Stimulated activated CD8-positive, alpha-beta memory T cell treated with anti-CD3 and anti-CD28 coated beads, Interleukin-7, amount 100 ng/mL, for 4 hours (primary cell): ENCODE measurements around the gene ERICH6B.
"Not testable (repeated sequence)": the region's sequence is repeated elsewhere in the genome, so short reads cannot be mapped to it uniquely, and the experiment has no call there.

Source experiments
- DNase-seq, 2 donors: peaks; one replicate each; pipeline ENCODE4 v3.0.0-alpha.2; 2020; ENCODE audit warnings: low read depth in 2 of 2

ERICH6B gene

DNA sequence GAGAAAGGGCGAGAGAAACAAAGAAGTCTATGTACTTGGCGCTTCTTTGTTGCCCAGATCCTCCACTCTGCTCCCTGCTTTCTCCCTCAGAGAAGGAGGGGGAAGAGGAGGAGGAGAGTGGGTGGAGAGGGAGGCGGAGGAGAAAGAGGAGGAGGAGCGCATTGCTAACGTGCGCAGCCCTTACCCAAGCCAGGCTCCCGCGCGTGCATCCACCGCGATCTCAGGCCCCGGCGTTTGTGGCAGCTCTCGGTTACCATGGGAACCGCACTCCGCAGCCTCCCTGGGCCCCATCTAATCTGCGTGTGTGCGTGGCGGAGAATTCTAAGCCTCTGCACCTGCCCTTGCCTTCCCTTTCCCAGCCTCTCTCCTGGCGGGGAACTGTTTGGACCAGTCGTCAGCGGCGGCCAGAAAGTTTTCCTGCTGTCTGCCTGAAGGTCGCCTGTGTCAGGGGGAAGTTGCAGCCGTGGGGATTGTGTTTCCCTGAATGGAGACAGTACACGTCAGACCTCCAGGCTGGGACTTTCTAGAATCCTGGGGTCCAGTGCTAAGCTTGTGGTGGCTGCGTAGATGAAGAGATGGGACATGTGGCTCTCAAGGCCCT is at the start of gene ERICH6B:
ERICH6B (minus strand) TSS at position 239 of the 601 bp plus-strand sequence. CDS start 18,734 bp downstream, outside the sequence.
- DNase-seq, result no peak

- DNase-seq, result not testable (repeated sequence)
Measured at GRCh38 chr13:45662903-45663302, 47.4 kb upstream of the ERICH6B start.

DNA sequence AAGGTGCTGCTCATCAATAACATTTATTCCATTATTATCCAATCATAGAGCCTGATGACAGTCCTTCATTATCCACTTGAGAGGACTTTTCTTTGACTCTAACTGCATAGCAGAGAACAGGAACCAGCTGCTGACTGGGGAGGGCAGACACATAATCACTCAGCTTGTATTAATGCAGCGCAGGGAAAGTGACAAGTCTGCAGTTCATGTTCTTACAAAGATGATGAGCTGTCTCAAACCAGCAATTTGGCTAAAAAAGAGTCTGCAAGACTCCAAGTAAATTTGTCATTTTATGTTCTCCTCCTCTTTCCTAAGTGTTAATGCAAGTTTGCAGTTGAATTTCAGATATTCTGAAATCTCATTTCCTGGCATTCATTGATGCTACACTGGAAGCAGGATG is 46.6 kb upstream of the ERICH6B start:
- no peak for DNase-seq

GRCh38 chr13:45660458-45660857 is 44.9 kb upstream of the ERICH6B start:
- not testable (repeated sequence) for DNase-seq

GRCh38 chr13:45659536-45659935 is 44.0 kb upstream of the ERICH6B start:
- DNase-seq, result no peak

GRCh38 chr13:45658586-45659235 is 43.2 kb upstream of the ERICH6B start:
- no peak for DNase-seq

DNA sequence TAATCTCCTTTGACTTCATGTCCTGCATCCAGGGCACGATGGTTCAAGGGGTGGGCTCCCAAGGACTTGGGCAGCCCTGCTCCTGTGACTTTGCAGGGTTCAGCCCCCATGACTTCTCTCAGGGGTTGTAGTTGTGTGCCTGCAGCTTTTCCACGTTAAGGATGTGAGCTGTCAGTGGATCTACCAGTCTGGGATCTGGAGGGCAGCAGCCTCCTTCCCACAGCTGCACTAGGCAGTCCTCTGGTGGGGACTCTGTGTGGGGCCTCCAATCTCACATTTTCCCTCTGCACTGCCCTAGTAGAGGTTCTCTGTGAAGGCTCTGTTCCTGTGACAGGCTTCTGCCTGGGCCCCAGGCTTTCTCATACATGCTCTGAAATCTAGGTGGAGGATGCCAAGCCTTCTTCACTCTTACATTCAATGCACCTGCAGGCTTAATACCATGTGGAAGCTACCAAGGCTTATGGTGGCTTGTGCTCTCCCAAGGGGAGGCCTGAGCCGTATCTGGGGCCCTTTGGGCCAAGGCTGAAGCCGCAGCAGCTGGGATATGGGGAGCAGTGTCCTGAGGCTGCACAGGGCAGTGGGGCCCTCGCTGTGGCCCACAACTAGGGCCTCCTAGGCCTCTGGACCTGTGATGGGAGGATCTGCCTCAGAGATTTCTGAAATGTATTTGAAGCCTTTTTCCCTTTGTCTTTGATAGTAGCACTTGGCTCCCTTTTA is 39.3 kb upstream of the ERICH6B start:
- DNase-seq, result no peak

- not testable (repeated sequence) for DNase-seq
Measured at GRCh38 chr13:45645263-45645662, 29.7 kb upstream of the ERICH6B start.

DNA sequence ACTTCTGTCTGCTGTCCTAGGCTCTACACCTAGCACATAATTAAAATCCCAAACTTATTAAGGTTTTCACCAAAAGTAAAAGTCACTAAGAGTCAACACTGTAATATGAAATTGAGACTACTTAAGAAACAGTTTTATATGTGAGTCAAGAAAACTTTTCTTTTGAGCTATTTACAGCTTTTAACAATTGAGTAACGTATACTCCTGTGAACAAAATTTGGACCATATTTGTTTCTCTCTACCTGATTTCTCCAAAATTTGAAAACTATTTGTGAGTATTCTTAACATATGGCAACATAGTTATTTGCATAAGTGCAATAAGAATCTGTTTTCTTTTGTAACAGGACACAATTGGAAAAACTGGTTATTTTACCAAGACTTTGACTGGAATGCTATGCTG is 26.6 kb upstream of the ERICH6B start:
- not testable (repeated sequence) for DNase-seq

GRCh38 chr13:45635291-45635690 is 19.8 kb upstream of the ERICH6B start:
- not testable (repeated sequence) for DNase-seq

DNA sequence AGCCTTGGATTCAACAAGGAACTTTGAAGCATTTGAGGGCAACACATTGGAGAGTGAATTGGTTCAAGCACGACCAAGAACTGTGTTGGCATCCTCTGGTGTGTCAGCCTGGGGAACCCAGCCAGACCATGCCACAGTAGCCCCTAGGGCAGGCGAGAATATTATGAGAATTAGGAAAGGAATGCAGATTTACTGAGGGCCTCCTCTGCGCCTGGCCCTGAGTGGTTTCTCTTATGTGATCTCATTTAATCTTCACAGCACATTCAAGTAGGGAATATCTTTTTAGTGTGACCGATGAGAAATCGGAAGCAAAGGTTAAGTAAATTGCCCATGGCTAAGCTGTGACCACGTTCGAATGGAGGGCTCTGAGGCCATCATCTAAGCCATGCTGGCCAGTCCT is 15.3 kb upstream of the ERICH6B start:
- DNase-seq, result no peak

DNA sequence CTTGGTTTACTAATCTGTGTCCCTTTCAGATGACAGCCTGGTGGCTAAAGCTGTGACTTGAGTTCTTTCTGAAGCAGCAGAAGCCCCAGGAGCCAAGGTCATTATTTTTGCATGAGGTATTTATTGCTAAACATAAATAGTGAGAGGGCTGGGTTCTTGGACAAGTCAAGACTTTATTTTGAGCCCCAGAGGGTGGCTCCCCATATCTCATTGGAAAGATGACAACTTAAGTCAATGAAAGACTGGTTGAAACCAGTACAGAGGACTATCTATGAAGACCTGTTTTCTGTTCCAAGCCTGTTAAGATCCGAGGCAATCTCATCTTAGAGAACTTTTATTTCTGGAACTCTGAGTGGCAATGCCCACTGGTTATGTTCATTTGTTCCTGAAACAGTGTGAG is 14.4 kb upstream of the ERICH6B start:
- no peak for DNase-seq

- no peak for DNase-seq
Measured at GRCh38 chr13:45628094-45628493, 12.6 kb upstream of the ERICH6B start.

GRCh38 chr13:45627656-45628055 is 12.1 kb upstream of the ERICH6B start:
- DNase-seq, result no peak

DNA sequence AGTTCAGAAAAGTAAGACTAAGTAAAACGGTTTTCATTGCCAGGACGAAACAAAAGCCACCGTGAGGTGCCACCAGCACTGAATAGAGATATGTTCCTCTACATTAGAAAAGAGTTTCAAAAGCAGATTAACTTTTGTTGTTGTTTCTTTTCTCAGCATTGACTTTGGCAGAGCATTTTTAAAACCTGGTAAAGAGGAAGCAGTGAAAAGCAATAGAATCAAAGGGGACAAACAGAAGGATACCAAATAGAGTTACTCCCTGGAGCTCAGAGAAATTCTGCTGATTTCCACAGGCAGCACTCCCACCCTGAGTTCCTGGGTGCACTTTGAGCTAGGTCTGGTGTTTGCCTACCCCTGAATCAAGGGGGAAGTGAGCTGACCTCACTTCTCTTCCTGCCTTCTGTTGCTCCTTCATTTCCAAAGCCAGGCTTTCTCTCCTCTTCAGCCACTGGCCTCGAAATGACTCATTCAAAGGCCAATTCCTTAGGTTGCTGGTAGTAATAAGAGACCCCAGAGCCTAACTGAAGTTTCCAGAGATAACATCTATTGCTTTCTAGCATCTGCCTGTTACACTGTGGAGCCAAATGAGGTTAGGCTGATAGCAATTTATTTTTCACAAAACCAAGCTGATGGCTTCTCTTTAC is 11.3 kb upstream of the ERICH6B start:
- DNase-seq, result no peak

DNA sequence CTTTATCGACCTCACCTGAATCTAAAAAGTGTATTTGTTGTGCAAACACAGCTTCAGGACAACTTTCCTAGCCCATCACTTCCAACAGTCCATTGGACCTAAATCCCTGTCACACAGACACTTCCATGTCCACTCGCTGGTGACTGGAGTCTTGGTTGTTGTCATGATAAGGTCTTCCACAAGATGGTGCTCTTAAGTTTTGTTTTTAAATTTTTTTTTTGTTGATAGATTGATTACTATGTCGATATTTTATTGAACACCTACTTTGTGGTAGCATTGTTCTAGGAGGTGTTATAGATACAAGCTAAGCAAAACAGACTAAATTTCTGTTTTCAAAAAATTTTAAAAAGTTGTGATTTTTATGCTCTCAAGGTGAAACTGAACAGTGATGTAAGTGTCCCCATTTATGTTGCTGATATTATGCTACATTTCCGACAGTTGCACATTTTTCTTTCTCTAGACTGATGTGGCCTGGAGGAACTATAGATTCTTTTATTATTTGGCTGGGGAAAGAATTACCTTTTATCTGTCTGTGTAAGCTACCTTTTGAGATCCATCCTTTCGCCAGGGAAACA is 8.1 kb upstream of the ERICH6B start:
- DNase-seq, result no peak

GRCh38 chr13:45621950-45622349 is 6.4 kb upstream of the ERICH6B start:
- no peak for DNase-seq

- DNase-seq, result no peak
Measured at GRCh38 chr13:45607931-45608330, 7.6 kb downstream of the ERICH6B start.

- DNase-seq, result no peak
Measured at GRCh38 chr13:45604892-45605291, 10.6 kb downstream of the ERICH6B start.

GRCh38 chr13:45603338-45603737 is 12.2 kb downstream of the ERICH6B start:
- no peak for DNase-seq

DNA sequence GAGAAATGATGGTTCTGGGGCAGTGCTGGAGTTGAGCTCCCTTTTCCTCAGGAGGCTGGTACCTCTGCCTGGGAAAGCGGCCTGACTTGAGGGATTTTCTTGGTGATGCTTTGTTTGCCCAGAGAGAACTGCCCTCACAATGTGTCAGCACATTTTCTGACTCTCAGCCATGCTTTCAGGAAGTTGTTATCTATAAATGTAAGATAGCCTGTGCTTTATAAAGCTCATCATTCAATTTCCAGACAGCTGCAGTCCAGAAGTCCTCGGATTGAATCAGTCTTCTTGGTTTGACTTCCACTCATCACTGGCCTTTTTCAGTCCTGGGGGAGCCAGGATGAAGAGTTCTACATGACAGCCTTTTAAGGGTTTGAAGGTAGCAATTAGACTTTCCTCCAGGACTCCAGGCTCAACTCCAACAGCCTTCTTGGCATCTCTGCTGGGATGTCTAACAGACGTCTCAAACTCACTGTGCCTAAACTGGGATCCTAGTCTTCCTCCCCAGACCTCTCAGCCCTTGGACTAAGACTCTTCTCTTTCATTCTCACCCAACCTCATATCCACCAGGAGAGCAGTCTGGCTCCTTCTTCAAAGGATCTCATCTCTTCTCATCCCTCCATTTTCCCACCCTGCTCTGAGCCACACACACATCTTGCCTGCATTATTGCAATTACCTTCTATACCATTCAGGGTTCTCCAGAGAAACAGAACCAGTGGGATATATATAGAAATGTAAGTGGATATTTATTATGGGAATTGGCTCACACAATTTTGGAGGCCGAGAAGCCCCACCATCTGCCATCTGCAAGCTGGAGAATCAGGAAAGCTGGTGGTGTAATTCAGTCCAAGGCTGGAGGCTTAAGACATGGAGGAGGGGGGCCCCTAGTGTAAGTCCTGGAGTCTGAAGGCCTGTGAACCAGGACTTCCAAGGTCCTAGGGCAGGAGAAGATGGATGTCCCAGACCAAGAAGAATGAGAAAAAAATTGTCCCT is 13.1 kb downstream of the ERICH6B start:
- DNase-seq, result no peak
